OCI-LY3 (cell line): Measurements from ENCODE around the gene ABTB2.

Source experiments
- H2AFZ ChIP-seq: fragments of 200-600, 300-600 bp; shearing (Covaris generic); 2 replicates; pipeline ENCODE4 v1.6.0; 2014; ENCODE audit warnings: antibody characterized with exemption, low read depth, low read length
- H3K27ac ChIP-seq: fragments of 200-600, 300-600 bp; sonication (generic); 2 replicates; pipeline ENCODE4 v1.5.1; 2014; ENCODE audit warnings: mild to moderate bottlenecking, low read length, moderate library complexity, mixed read lengths
- H3K27me3 ChIP-seq: fragments of 200-600, 300-600 bp; sonication (generic); 2 replicates; pipeline ENCODE4 v1.6.1; 2014; ENCODE audit warnings: low read depth, low read length, mixed read lengths
- H3K36me3 ChIP-seq: fragments of 200-600, 300-600 bp; sonication (generic); replicated peaks from 2 replicates; pipeline ENCODE3; 2014; ENCODE audit warnings: low read depth, low read length, mixed read lengths
- H3K4me1 ChIP-seq: fragments of 300-600, 200-600 bp; sonication (generic); 2 replicates; pipeline ENCODE4 v1.6.1; 2014; ENCODE audit warnings: low read length, mixed read lengths
- H3K4me2 ChIP-seq: fragments of 200-600, 300-600 bp; sonication (generic); 2 replicates; pipeline ENCODE4 v1.6.1; 2014; ENCODE audit warnings: low read length, mixed read lengths
- H3K4me3 ChIP-seq: fragments of 300-600, 200-600 bp; sonication (generic); 2 replicates; pipeline ENCODE4 v1.5.1; 2014; ENCODE audit warnings: antibody characterized with exemption, mild to moderate bottlenecking, low read length, moderate library complexity
- H3K79me2 ChIP-seq: fragments of 300-600, 200-600 bp; shearing (Covaris generic); 2 replicates; pipeline ENCODE4 v1.6.1; 2014; ENCODE audit warnings: mild to moderate bottlenecking, low read length, mixed read lengths
- H3K9ac ChIP-seq: fragments of 300-600, 200-600 bp; shearing (Covaris generic); 2 replicates; pipeline ENCODE4 v1.6.0; 2014; ENCODE audit warnings: mild to moderate bottlenecking, low read length, moderate library complexity
- H3K9me3 ChIP-seq: fragments of 200-600, 300-600 bp; shearing (Covaris generic); 2 replicates; pipeline ENCODE4 v1.6.1; 2014; ENCODE audit warnings: low read length, mixed read lengths; ENCODE audit not compliant: insufficient read depth
- H4K20me1 ChIP-seq: fragments of 200-600, 300-600 bp; sonication (generic); 2 replicates; pipeline ENCODE4 v1.6.1; 2016; ENCODE audit warnings: low read length, mixed read lengths; ENCODE audit not compliant: insufficient read depth
- EZH2phosphoT487 ChIP-seq: fragments of 200-600 bp; shearing (Covaris generic); IDR thresholded peaks from 2 replicates; pipeline ENCODE4 v1.6.1; 2018; ENCODE audit warnings: antibody characterized with exemption, mixed run types, low read depth
- TF ChIP-seq, protein P1 (sequence below): fragments of 200-600, 300-600 bp; sonication (generic); IDR thresholded peaks from 2 replicates; pipeline ENCODE4 v1.5.1; 2014; ENCODE audit warnings: antibody characterized with exemption, low read length, low read depth

ABTB2 gene

GRCh38 chr11:34382532-34383276 lies 24.9 kb upstream of the ABTB2 start:
- Histone ChIP-seq H2AFZ (no peak overlapping the region), H3K4me2 (no peak overlapping the region), H3K27ac (no peak overlapping the region), H3K36me3 (no peaks in the 10 kb centered on the region), H3K9me3 (peaks cover 3% of the 10 kb centered on the region; the same call in 1 of the 2 replicates), H4K20me1 (no peaks in the 10 kb centered on the region), H3K4me1 (no peaks in the 10 kb centered on the region), H3K27me3 (peaks cover 6% of the 10 kb centered on the region; the same call in 1 of the 2 replicates), H3K4me3 (no peak overlapping the region), H3K9ac (no peak overlapping the region), H3K79me2 (no peaks in the 10 kb centered on the region)
- TF ChIP-seq, protein P1, sequence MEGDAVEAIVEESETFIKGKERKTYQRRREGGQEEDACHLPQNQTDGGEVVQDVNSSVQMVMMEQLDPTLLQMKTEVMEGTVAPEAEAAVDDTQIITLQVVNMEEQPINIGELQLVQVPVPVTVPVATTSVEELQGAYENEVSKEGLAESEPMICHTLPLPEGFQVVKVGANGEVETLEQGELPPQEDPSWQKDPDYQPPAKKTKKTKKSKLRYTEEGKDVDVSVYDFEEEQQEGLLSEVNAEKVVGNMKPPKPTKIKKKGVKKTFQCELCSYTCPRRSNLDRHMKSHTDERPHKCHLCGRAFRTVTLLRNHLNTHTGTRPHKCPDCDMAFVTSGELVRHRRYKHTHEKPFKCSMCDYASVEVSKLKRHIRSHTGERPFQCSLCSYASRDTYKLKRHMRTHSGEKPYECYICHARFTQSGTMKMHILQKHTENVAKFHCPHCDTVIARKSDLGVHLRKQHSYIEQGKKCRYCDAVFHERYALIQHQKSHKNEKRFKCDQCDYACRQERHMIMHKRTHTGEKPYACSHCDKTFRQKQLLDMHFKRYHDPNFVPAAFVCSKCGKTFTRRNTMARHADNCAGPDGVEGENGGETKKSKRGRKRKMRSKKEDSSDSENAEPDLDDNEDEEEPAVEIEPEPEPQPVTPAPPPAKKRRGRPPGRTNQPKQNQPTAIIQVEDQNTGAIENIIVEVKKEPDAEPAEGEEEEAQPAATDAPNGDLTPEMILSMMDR, result no peak
- no peak for TF ChIP-seq EZH2phosphoT487

- peaks cover 9% of the 10 kb centered on the region; the same call in 1 of the 2 replicates for H3K9me3 ChIP-seq
- no peaks in the 10 kb centered on the region for H3K79me2 ChIP-seq
- H3K27me3 ChIP-seq, result peaks cover 6% of the 10 kb centered on the region; the same call in 1 of the 2 replicates
- TF ChIP-seq, protein P1, result no peak
- no peaks in the 10 kb centered on the region for H4K20me1 ChIP-seq
- H3K36me3 ChIP-seq, result no peaks in the 10 kb centered on the region
- no peak overlapping the region for H3K4me2 ChIP-seq
- no peak overlapping the region for H3K4me3 ChIP-seq
- no peaks in the 10 kb centered on the region for H3K4me1 ChIP-seq
- no peak overlapping the region for H3K27ac ChIP-seq
- no peak overlapping the region for H3K9ac ChIP-seq
- no peak overlapping the region for H2AFZ ChIP-seq
Measured at GRCh38 chr11:34381775-34382174, 24.0 kb upstream of the ABTB2 start.

DNA sequence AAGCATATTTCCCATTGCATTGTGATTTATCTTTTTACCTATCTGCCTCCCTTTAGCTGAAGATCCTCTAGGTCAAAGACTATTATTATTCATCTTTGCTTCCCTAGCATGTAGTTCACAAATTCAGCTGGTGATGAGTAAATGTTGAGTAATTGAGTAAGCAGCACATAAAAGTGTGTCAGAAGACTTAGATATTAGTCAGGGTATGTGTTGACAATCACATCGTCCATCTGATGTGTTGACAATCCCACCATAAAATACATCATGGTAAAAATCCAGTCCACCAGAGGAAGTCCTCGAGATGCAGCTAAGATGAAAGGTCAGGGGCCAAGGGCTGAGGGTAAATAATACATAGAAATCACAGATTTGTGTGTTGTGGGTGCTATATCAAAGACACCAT lies 22.9 kb upstream of the ABTB2 start:
- H3K27me3 ChIP-seq, result peaks cover 6% of the 10 kb centered on the region; the same call in 1 of the 2 replicates
- H3K36me3 ChIP-seq, result no peaks in the 10 kb centered on the region
- H3K27ac ChIP-seq, result no peak overlapping the region
- no peak for TF ChIP-seq EZH2phosphoT487
- TF ChIP-seq, protein P1, result no peak
- no peak overlapping the region for H3K4me2 ChIP-seq
- no peak overlapping the region for H3K9ac ChIP-seq
- no peaks in the 10 kb centered on the region for H3K4me1 ChIP-seq
- H3K79me2 ChIP-seq, result no peaks in the 10 kb centered on the region
- no peak overlapping the region for H2AFZ ChIP-seq
- H3K9me3 ChIP-seq, result peaks cover 15% of the 10 kb centered on the region; the same call in 1 of the 2 replicates
- H3K4me3 ChIP-seq, result no peak overlapping the region
- no peaks in the 10 kb centered on the region for H4K20me1 ChIP-seq

GRCh38 chr11:34379539-34379938 lies 21.7 kb upstream of the ABTB2 start:
- Histone ChIP-seq H3K79me2 (no peaks in the 10 kb centered on the region), H3K4me1 (no peaks in the 10 kb centered on the region), H3K9ac (no peak overlapping the region), H3K9me3 (peaks cover 15% of the 10 kb centered on the region; the same call in 1 of the 2 replicates), H3K27ac (no peak overlapping the region), H3K27me3 (peaks cover 13% of the 10 kb centered on the region; the same call in 1 of the 2 replicates), H4K20me1 (no peaks in the 10 kb centered on the region), H3K4me2 (no peak overlapping the region), H2AFZ (no peak overlapping the region), H3K36me3 (no peaks in the 10 kb centered on the region), H3K4me3 (no peak overlapping the region)
- TF ChIP-seq EZH2phosphoT487, result no peak
- TF ChIP-seq, protein P1, result no peak
